Mucosa of gallbladder (tissue), 1 donor: ENCODE results near the gene ADA. TPM values are rescaled to one million over a fixed set of nuclear protein-coding genes. Genes with fewer than 3 reads are reported as not detected.

ENCODE experiments used
- DNase-seq: peaks from one replicate; pipeline ENCODE4 v3.0.0-alpha.2; 2020; ENCODE audit warnings: low spot score
- total RNA-seq: library from RNA; stranded (reverse); gene quantifications from one replicate; pipeline ENCODE4 v1.2.1, GENCODE V29; 2021
- donor health status: DM: no; HTN: no; CAD: no.

The ADA gene
- total RNA-seq, 1 donor from 2014 or later, result 5.1 TPM

- DNase-seq, result no peak
Observed at GRCh38 chr20:44581515-44581914, 70.0 kb downstream of the ADA start.

- DNase-seq, result no peak
Observed at GRCh38 chr20:44580581-44581268, 70.8 kb downstream of the ADA start.

- DNase-seq, result no peak
Observed at GRCh38 chr20:44579313-44580081, 72.0 kb downstream of the ADA start.

- no peak for DNase-seq
Observed at GRCh38 chr20:44576297-44576696, 75.2 kb downstream of the ADA start.

- DNase-seq, result no peak
Observed at GRCh38 chr20:44574372-44574771, 77.1 kb downstream of the ADA start.

- DNase-seq, result no peak
Observed at GRCh38 chr20:44573501-44573869, 78.0 kb downstream of the ADA start.

GRCh38 chr20:44572551-44573500 lies 78.7 kb downstream of the ADA start:
- DNase-seq, result peak; percentile 15

GRCh38 chr20:44571362-44571988 lies 80.0 kb downstream of the ADA start:
- no peak for DNase-seq

GRCh38 chr20:44570367-44570766 lies 81.1 kb downstream of the ADA start:
- no peak for DNase-seq

Other genes starting within 250 kb of the ADA start
- 14.8 TPM for gene TTPAL, start 175.8 kb downstream of the ADA start, total RNA-seq
- 120 TPM for gene SERINC3, start 129.6 kb downstream of the ADA start, total RNA-seq
- gene PKIG, start 69.1 kb downstream of the ADA start, total RNA-seq, result 92.0 TPM
- 1.6 TPM for gene CCN5, start 63.7 kb upstream of the ADA start, total RNA-seq
- 14.2 TPM for gene KCNK15, start 94.2 kb upstream of the ADA start, total RNA-seq
- gene RIMS4, start 158.8 kb upstream of the ADA start, total RNA-seq, result 0.06 TPM
- gene YWHAB, start 234.0 kb upstream of the ADA start, total RNA-seq, result 178 TPM